Keratinocyte (primary cell): ENCODE results near the gene CFAP92. TPM values are rescaled to one million over a fixed set of nuclear protein-coding genes. Genes with fewer than 3 reads are reported as not detected.

Source experiments
- DNase-seq: peaks from one replicate; pipeline ENCODE4 v3.0.0-alpha.2; 2011; ENCODE audit warnings: low read depth, missing footprints, low spot score
- FAIRE-seq: peaks from 2 replicates; lab custom pipeline; 2011; peaks lifted over from hg19 to GRCh38; lab: Jason Lieb, UNC
- H2AFZ ChIP-seq: 2 replicates; pipeline ENCODE4 v1.6.0; 2012; ENCODE audit warnings: low read length, control low read depth, inconsistent platforms; ENCODE audit not compliant: control insufficient read depth
- H3K27ac ChIP-seq: 2 replicates; pipeline ENCODE4 v1.5.1; 2011; ENCODE audit warnings: low read length; ENCODE audit not compliant: control insufficient read depth, insufficient read depth
- H3K27me3 ChIP-seq: 3 replicates; pipeline ENCODE4 v1.6.0; 2011; ENCODE audit warnings: low read length; ENCODE audit not compliant: control insufficient read depth, insufficient read depth; ENCODE audit errors: extremely low read depth
- H3K36me3 ChIP-seq, 2 experiments: 2 replicates in 1 of 2; 3 replicates in 1 of 2; pipeline ENCODE4 v1.5.1; 2011; ENCODE audit warnings: low read length in 2 of 2, mild to moderate bottlenecking in 1 of 2; ENCODE audit not compliant: control insufficient read depth in 2 of 2, insufficient read depth in 2 of 2; ENCODE audit errors: extremely low read depth in 1 of 2
- H3K4me1 ChIP-seq: 3 replicates; pipeline ENCODE4 v1.5.1; 2011; ENCODE audit warnings: low read length; ENCODE audit not compliant: control insufficient read depth, insufficient read depth; ENCODE audit errors: extremely low read depth
- H3K4me2 ChIP-seq: 3 replicates; pipeline ENCODE4 v1.6.0; 2011; ENCODE audit warnings: low read depth, low read length; ENCODE audit not compliant: control insufficient read depth, insufficient read depth; ENCODE audit errors: extremely low read depth
- H3K4me3 ChIP-seq, 3 experiments: fragments of 200-600 bp in 1 of 3; sonication (generic) in 1 of 3; 2 replicates in 2 of 3; 3 replicates in 1 of 3; pipeline ENCODE4 v1.5.1; 2011 to 2016; ENCODE audit warnings: low read length in 3 of 3, mild to moderate bottlenecking in 3 of 3, control low read depth in 2 of 3, inconsistent platforms in 1 of 3, low read depth in 1 of 3, mixed read lengths in 1 of 3, mixed run types in 1 of 3, moderate library complexity in 1 of 3; ENCODE audit not compliant: control insufficient read depth in 2 of 3, insufficient read depth in 2 of 3; ENCODE audit errors: extremely low read depth in 1 of 3
- H3K79me2 ChIP-seq: 2 replicates; pipeline ENCODE4 v1.6.0; 2012; ENCODE audit warnings: low read length; ENCODE audit not compliant: control insufficient read depth, insufficient read depth
- H3K9ac ChIP-seq: 3 replicates; pipeline ENCODE4 v1.6.0; 2011; ENCODE audit warnings: low read length; ENCODE audit not compliant: control insufficient read depth, insufficient read depth; ENCODE audit errors: extremely low read depth
- H3K9me1 ChIP-seq: 3 replicates; pipeline ENCODE4 v1.6.0; 2011; ENCODE audit warnings: low read length; ENCODE audit not compliant: control insufficient read depth, insufficient read depth; ENCODE audit errors: extremely low read depth
- H3K9me3 ChIP-seq: 2 replicates; pipeline ENCODE4 v1.5.1; 2012; ENCODE audit warnings: low read depth, low read length; ENCODE audit not compliant: control insufficient read depth
- H4K20me1 ChIP-seq: 3 replicates; pipeline ENCODE4 v1.6.0; 2011; ENCODE audit warnings: low read length; ENCODE audit not compliant: control insufficient read depth, insufficient read depth; ENCODE audit errors: extremely low read depth
- EZH2 ChIP-seq: IDR thresholded peaks from one replicate; pipeline ENCODE4 v1.6.1; 2012; ENCODE audit warnings: inconsistent platforms, mild to moderate bottlenecking, low read length, moderate library complexity
- dilution Hi-C: fragments of 300-500 bp; cut with MboI; formaldehyde crosslinking; loops from one replicate; pipeline ENCODE4 v1.7.0; 2020; ENCODE audit warnings: low sequenced_read_pairs; ENCODE audit not compliant: extremely low pct_ligation_motif_present
- polyA plus RNA-seq, 5 experiments: library from polyadenylated mRNA; depleted of rRNA in 3 of 5; stranded (reverse) in 3 of 5; stranded (forward) in 1 of 5; unstranded in 1 of 5; fragments of >200 nt; gene quantifications; 1 replicate in 1 of 5; 2 replicates in 3 of 5; 3 replicates in 1 of 5; pipeline versions ENCODE4 v1.2.1 to v1.2.3, GENCODE V29; 2011 to 2012; ENCODE audit warnings: missing spikeins in 2 of 5, low read depth in 1 of 5, low replicate concordance in 1 of 5
- TF ChIP-seq, protein P1 (sequence below), 3 experiments: IDR thresholded peaks in 1 of 3; conservative IDR thresholded peaks in 1 of 3; optimal IDR thresholded peaks in 1 of 3; 2 replicates in 2 of 3; 3 replicates in 1 of 3; pipeline versions ENCODE3 to v1.5.1; 2011; ENCODE audit warnings: low read length in 3 of 3, mild to moderate bottlenecking in 3 of 3, moderate library complexity in 2 of 3, control low read depth in 1 of 3, inconsistent platforms in 1 of 3; ENCODE audit not compliant: insufficient read depth in 2 of 3; ENCODE audit errors: extremely low read depth in 1 of 3

The CFAP92 gene
- polyA plus RNA-seq, 1 donor (not counting 4 experiments of a cell fraction or from before 2014, with no cell fraction given): 0.26 TPM

DNA sequence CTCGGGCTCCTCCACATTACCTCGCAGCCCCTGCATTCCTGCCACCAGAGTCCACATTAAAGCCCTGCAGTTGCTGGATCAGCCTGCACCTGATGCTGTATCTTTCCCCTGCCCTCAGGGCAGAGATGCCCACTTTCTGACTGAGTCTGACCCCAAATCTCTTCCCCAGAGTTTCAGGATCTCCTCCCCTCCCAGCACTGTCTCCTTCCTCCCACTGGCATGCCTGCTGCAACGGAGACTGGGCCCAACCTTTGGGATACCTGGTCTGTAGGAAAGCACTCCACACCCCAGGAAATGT is 46.1 kb upstream of the CFAP92 start:
- DNase-seq (no peak), FAIRE-seq (no peak)
- no peaks in the 10 kb centered on the region for H4K20me1 ChIP-seq
- H3K36me3 ChIP-seq: no peaks in the 10 kb centered on the region
- no peaks in the 10 kb centered on the region for H3K79me2 ChIP-seq
- H3K4me2 ChIP-seq: no peak overlapping the region
- peaks cover 21% of the 10 kb centered on the region for H3K27me3 ChIP-seq
- H3K9ac ChIP-seq: no peak overlapping the region
- dilution Hi-C loops: no loop called here
- H3K9me1 ChIP-seq: no peaks in the 10 kb centered on the region
- no peak overlapping the region for H3K27ac ChIP-seq
- H3K9me3 ChIP-seq: no peaks in the 10 kb centered on the region
- H3K4me3 ChIP-seq: no peak overlapping the region
- H2AFZ ChIP-seq: no peak overlapping the region
- TF ChIP-seq EZH2: no peak
- TF ChIP-seq, protein P1, sequence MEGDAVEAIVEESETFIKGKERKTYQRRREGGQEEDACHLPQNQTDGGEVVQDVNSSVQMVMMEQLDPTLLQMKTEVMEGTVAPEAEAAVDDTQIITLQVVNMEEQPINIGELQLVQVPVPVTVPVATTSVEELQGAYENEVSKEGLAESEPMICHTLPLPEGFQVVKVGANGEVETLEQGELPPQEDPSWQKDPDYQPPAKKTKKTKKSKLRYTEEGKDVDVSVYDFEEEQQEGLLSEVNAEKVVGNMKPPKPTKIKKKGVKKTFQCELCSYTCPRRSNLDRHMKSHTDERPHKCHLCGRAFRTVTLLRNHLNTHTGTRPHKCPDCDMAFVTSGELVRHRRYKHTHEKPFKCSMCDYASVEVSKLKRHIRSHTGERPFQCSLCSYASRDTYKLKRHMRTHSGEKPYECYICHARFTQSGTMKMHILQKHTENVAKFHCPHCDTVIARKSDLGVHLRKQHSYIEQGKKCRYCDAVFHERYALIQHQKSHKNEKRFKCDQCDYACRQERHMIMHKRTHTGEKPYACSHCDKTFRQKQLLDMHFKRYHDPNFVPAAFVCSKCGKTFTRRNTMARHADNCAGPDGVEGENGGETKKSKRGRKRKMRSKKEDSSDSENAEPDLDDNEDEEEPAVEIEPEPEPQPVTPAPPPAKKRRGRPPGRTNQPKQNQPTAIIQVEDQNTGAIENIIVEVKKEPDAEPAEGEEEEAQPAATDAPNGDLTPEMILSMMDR (optimal IDR thresholded peaks at IDR 0.05 in 1 of 3, IDR thresholded peaks at IDR 0.05 in 1 of 3, conservative IDR thresholded peaks at IDR 0.05 in 1 of 3; ENCODE audit: extremely low read depth in 1 of 3, insufficient read depth in 2 of 3, low read length in 3 of 3): no peak
- no peaks in the 10 kb centered on the region for H3K4me1 ChIP-seq

DNA sequence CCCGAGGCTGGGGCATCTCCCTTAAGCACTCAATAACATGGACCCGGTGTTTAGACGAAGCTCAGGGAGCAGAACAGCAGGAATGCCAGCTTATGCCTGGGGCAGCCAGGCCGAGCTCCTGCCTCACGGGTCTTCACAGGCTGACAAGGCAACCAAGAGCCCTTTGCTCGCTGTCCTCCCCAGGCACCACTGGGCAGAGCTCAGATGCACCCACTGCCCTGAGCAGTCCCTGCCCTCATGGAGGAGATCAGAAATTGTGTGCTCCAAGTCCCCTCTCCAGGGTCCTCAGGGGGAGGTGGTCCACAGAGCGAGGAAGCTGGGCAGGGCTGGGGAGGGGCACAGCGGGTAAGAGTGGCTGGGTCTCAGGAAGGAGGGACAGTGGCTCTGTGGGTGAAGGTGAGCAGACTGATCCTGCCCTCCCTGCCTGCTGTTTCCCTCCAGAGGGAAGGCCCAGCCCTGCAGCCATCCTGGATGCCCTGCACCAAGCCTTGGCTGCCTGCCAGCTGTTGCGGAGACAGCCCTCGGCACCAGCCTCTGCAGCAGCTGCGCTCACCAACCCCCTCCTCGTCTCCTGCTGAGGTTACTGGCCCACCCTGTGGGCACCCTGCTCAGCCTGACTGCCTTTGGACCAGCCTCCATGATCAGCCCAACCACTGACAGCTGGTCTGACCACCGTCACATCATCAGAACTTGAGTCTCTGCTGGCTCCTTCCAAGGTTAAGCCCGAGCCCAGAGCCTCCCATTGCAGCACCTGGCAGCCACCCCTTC is 45.6 kb upstream of the CFAP92 start:
- H3K9me3 ChIP-seq: no peaks in the 10 kb centered on the region
- no peaks in the 10 kb centered on the region for H3K79me2 ChIP-seq
- no peaks in the 10 kb centered on the region for H4K20me1 ChIP-seq
- H3K4me2 ChIP-seq: no peak overlapping the region
- no peak overlapping the region for H3K9ac ChIP-seq
- no peaks in the 10 kb centered on the region for H3K4me1 ChIP-seq
- peaks cover 21% of the 10 kb centered on the region for H3K27me3 ChIP-seq
- no peaks in the 10 kb centered on the region for H3K9me1 ChIP-seq
- no peaks in the 10 kb centered on the region for H3K36me3 ChIP-seq
- no peak overlapping the region for H3K4me3 ChIP-seq
- dilution Hi-C loops: no loop called here
- DNase-seq: no peak
- no peak for TF ChIP-seq EZH2
- TF ChIP-seq, protein P1 (optimal IDR thresholded peaks at IDR 0.05 in 1 of 3, IDR thresholded peaks at IDR 0.05 in 1 of 3, conservative IDR thresholded peaks at IDR 0.05 in 1 of 3; ENCODE audit: extremely low read depth in 1 of 3, insufficient read depth in 2 of 3, low read length in 3 of 3): no peak
- no peak overlapping the region for H3K27ac ChIP-seq
- H2AFZ ChIP-seq: no peak overlapping the region
- no peak for FAIRE-seq
